ENCODE results near the gene PIK3R1. TPM values are rescaled to one million over a fixed set of nuclear protein-coding genes. Genes with fewer than 3 reads are reported as not detected.

The PIK3R1 gene
- total RNA-seq, 1 donor from 2014 or later, result 24.2 TPM

GRCh38 chr5:68214482-68215207 is 911 bp upstream of the PIK3R1 start:
- Histone ChIP-seq H3K27me3 (peaks cover 42% of the 10 kb centered on the region), H3K79me2 (ENCODE audit: low read depth) (peaks cover 33% of the 10 kb centered on the region), H3K9me3 (ENCODE audit: low read depth) (peaks cover 5% of the 10 kb centered on the region), H2AFZ (replicated peaks) (peak overlapping the region; percentile 92), H3K9ac (peak overlapping the region; percentile 36), H3K4me2 (peak overlapping the region; percentile 89), H3K4me3 (peak overlapping the region; percentile 99), H3K36me3 (no peaks in the 10 kb centered on the region), H4K20me1 (ENCODE audit: low read depth) (peaks cover 33% of the 10 kb centered on the region), H3F3A (ENCODE audit: low read depth) (peaks cover 30% of the 10 kb centered on the region), H3K27ac (peak overlapping the region; percentile 15), H3K4me1 (peaks cover 24% of the 10 kb centered on the region)
- peaks cover 35% of the 10 kb centered on the region for H3K4me1 Mint-ChIP-seq
- peak overlapping the region; percentile 91 for H3K4me3 Mint-ChIP-seq
- peaks cover 26% of the 10 kb centered on the region for H3K9me3 Mint-ChIP-seq
- H3K27ac Mint-ChIP-seq, result peak overlapping the region; percentile 54
- DNase-seq (ENCODE audit: low spot score), result peak; percentile 69
- peaks cover 14% of the 10 kb centered on the region for H3K27me3 Mint-ChIP-seq (ENCODE audit: insufficient read depth, low read depth)
- peaks cover 5% of the 10 kb centered on the region for H3K36me3 Mint-ChIP-seq
- TF ChIP-seq EZH2phosphoT487 (IDR thresholded peaks at IDR 0.05), result no peak
- no peak for TF ChIP-seq EZH2 (IDR thresholded peaks at IDR 0.05)
- TF ChIP-seq CTCF (IDR thresholded peaks at IDR 0.05), result no peak

DNA sequence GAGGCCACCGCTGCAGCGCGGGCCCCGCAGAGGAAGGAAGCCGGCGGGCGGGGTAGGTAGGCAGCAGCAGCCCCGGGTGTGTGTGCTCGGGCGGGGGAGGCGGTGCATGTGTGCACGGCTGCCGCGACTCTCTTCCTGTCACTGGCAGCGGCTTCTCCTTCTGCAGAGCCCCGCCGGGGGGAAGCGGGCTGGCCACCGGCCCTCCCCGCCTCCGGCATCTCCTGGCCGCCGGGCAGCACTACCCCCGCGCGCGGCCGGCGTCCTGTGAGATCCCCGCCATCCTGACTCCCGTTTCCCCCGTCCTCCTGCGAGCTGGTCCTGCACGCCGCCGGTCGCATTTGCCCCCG is 315 bp downstream of the PIK3R1 start:
- H4K20me1 ChIP-seq (ENCODE audit: low read depth), result peaks cover 37% of the 10 kb centered on the region
- H3K9ac ChIP-seq, result peak overlapping the region; percentile 64
- H2AFZ ChIP-seq (replicated peaks), result peak overlapping the region; percentile 91
- no peaks in the 10 kb centered on the region for H3K9me3 ChIP-seq (ENCODE audit: low read depth)
- H3K4me2 ChIP-seq, result peak overlapping the region; percentile 89
- H3K36me3 ChIP-seq, result no peaks in the 10 kb centered on the region
- H3K4me1 ChIP-seq, result peaks cover 24% of the 10 kb centered on the region
- peak overlapping the region; percentile 78 for H3K27ac ChIP-seq
- peak overlapping the region; percentile 92 for H3K4me3 Mint-ChIP-seq
- peaks cover 17% of the 10 kb centered on the region for H3K9me3 Mint-ChIP-seq
- TF ChIP-seq EZH2phosphoT487 (IDR thresholded peaks at IDR 0.05) (no peak), EZH2 (IDR thresholded peaks at IDR 0.05) (no peak), CTCF (IDR thresholded peaks at IDR 0.05) (no peak)
- peaks cover 7% of the 10 kb centered on the region for H3K36me3 Mint-ChIP-seq
- H3K27ac Mint-ChIP-seq, result no peak overlapping the region
- H3K4me1 Mint-ChIP-seq, result peaks cover 37% of the 10 kb centered on the region
- peaks cover 30% of the 10 kb centered on the region for H3F3A ChIP-seq (ENCODE audit: low read depth)
- peaks cover 10% of the 10 kb centered on the region for H3K27me3 Mint-ChIP-seq (ENCODE audit: insufficient read depth, low read depth)
- no peak for DNase-seq (ENCODE audit: low spot score)
- H3K4me3 ChIP-seq, result peak overlapping the region; percentile 99
- peaks cover 42% of the 10 kb centered on the region for H3K27me3 ChIP-seq
- H3K79me2 ChIP-seq (ENCODE audit: low read depth), result peaks cover 46% of the 10 kb centered on the region

- H2AFZ ChIP-seq (replicated peaks), result peak overlapping the region; percentile 91
- H3K4me1 ChIP-seq, result peaks cover 24% of the 10 kb centered on the region
- H3K4me3 ChIP-seq, result peak overlapping the region; percentile 99
- H3K36me3 Mint-ChIP-seq, result peaks cover 4% of the 10 kb centered on the region
- peaks cover 7% of the 10 kb centered on the region for H3K27me3 Mint-ChIP-seq (ENCODE audit: insufficient read depth, low read depth)
- peak overlapping the region; percentile 64 for H3K9ac ChIP-seq
- H3K9me3 ChIP-seq (ENCODE audit: low read depth), result no peaks in the 10 kb centered on the region
- peaks cover 51% of the 10 kb centered on the region for H3K79me2 ChIP-seq (ENCODE audit: low read depth)
- peaks cover 13% of the 10 kb centered on the region for H3K9me3 Mint-ChIP-seq
- H3K27me3 ChIP-seq, result peaks cover 42% of the 10 kb centered on the region
- peak overlapping the region; percentile 92 for H3K4me3 Mint-ChIP-seq
- H3K4me2 ChIP-seq, result peak overlapping the region; percentile 89
- TF ChIP-seq CTCF (IDR thresholded peaks at IDR 0.05), result peak; percentile 8
- TF ChIP-seq EZH2 (IDR thresholded peaks at IDR 0.05), result no peak
- peak overlapping the region; percentile 78 for H3K27ac ChIP-seq
- H3F3A ChIP-seq (ENCODE audit: low read depth), result peaks cover 30% of the 10 kb centered on the region
- H3K4me1 Mint-ChIP-seq, result peaks cover 37% of the 10 kb centered on the region
- H4K20me1 ChIP-seq (ENCODE audit: low read depth), result peaks cover 37% of the 10 kb centered on the region
- DNase-seq (ENCODE audit: low spot score), result peak; percentile 70
- no peaks in the 10 kb centered on the region for H3K36me3 ChIP-seq
- H3K27ac Mint-ChIP-seq, result peak overlapping the region; percentile 67
These were observed 890 bp downstream of the PIK3R1 start for GRCh38 chr5:68216245-68217046.

Measured in neural progenitor cell (in vitro differentiated cells).